ENCODE measurements around the gene KDM4C.

Gene KDM4C

DNA sequence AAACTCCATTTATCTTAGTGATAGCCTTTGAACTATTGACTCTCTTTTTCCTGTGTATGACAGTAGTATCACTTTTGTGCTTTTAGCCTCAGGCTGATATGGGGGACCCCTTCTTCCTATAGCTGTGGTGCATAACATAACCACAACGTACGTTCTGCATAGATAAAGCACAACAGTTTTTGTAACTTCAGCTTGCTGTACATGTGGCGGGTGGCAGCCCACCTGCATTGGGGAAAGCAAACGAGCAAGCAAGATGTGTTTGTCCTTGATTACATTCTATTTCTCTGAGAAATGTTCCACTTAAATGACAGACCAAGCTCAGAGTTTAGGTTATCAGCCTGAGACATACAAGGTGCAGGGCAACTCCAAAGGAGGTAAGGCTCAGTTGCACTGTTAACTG, 309.4 kb downstream of the KDM4C start:
- no peak for DNase-seq

DNA sequence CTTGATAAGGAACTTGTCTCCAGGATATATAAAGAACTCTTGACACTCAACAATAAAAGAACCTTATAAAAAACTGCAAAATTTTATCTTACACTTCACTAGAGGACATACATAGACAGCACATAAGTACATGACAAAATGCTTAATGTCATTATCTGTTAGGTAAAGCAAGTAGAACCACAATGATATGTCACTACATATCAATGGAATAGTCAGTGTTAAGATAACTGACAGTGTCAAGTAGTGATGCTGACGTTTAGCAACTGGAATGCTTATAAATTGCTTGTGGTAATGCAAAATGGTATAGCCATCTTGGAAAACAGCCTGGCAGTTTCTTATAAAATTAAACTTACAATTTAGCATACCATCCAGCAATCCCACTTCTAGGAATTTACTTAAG, 314.1 kb downstream of the KDM4C start:
- no peak for DNase-seq

DNA sequence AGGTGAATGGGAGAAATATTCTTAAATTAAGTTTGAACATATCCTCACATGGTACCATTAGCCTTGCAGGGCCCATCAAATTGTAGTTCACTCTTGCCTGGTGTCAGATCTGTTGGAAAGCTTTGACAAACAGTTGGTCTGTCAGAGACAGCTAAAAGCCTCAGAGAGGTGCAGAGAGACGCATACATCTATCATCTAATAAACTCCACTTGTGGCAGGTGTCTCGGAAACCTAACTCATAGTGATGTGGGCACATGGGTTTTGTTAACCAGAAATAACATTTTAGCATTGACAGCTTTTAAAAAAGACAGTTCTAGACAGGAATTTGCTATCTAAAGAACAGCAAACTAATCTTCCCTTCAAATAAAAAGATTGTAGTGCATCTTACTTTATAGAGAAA, 315.9 kb downstream of the KDM4C start:
- no peak for DNase-seq

GRCh38 chr9:7075154-7075553, 317.4 kb downstream of the KDM4C start:
- DNase-seq, result no peak

DNA sequence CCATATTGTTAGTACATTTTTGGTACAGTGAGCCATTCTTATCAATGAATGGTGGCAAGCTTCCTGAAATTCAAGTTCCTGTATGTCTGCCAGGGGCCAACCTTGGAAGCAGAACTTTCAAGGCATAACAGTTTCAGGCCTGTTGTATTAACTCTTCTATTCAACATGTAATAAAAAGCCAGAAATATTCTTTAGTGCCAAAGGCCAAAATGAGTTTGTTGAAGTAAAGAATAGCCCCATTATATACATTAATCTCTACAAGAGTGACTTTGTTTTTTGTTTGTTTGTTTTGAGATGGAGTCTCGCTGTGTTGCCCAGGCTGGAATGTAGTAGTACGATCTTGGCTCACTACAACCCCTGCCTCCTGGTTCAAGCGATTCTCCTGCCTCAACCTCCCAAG, 321.3 kb downstream of the KDM4C start:
- no peak for DNase-seq

DNA sequence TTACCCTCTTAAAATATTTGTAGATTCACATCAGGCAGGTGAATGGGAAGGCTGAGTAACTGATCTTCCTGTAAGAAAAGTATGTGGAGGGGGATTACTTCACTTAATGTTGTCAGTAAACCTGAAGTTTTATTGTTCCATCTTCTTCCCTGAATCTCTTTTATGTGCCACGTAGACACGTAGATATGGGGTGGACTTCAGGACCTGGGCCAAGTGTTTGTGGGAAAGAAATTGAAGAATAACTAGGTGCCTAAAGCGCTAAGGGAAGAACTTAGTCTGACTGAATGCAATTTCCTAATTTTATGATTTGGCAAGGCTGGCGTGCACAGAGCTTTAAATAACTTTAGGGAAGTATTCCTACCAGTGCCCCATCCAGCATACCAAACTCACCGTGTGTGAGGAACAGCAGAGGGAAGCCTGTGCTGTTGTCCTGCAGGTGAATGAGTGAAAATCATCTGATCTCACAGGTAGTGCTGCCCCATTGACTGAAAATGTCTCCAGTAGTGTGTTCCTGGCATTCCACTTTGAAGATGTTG, 323.4 kb downstream of the KDM4C start:
- no peak for DNase-seq

- DNase-seq, result no peak
Observed at GRCh38 chr9:7083192-7083591, 325.4 kb downstream of the KDM4C start.

DNA sequence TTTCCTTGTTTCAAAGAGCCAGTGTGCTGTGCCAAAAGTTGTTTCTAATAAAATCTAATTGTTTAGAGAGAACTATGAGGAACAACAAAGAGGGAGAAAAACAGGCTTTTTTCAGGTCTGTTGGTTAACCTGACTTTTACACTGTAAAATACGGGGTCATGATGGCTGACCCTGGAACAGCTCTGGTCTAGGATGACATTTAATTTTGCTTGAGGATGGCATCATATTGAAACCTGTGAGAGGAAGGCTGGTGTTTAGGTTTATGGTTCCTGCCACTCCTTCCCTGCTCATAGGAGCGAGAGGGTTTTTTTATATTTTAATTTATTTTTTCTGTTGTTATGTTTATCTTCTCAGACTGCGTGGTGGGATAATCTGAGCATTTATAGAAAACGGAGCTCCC, 327.6 kb downstream of the KDM4C start:
- no peak for DNase-seq

DNA sequence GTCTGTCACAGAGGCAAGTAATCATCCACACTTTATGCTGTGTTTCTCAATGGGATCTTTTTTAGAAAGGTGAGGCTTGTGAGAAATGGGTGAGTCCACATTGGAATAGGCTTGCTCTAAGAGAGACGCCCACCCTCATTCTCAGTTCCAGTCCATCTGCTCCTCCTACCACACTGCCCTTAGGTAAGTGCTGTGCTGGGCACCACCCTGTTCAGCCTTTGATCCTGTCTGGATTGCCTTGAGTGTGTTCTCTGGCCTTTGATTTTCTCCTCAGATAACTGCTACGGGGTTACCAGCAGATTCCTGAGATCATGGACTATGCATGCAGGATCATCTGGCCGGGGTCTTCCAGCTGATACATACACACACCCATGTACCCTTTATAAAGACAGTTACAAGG, 328.6 kb downstream of the KDM4C start:
- no peak for DNase-seq

DNA sequence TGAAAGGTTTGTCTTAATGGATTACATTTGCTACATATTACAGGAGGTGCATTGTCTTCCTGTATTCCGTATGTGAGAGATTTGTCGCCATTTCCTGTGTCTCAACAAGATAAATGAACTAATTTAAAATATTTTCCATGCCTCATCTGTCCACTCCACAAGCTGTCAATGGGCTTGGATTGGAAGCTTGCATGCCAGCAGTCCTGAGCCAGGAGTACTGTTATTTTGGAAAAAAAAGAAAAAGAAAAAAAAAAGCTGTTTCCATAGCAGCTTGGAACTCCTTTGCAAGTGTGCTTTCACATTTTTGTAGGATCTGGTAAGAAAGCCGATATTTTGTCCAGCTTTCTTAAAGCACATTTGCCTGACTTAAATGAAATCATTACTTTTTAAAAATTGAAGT, 330.8 kb downstream of the KDM4C start:
- DNase-seq, result no peak

DNA sequence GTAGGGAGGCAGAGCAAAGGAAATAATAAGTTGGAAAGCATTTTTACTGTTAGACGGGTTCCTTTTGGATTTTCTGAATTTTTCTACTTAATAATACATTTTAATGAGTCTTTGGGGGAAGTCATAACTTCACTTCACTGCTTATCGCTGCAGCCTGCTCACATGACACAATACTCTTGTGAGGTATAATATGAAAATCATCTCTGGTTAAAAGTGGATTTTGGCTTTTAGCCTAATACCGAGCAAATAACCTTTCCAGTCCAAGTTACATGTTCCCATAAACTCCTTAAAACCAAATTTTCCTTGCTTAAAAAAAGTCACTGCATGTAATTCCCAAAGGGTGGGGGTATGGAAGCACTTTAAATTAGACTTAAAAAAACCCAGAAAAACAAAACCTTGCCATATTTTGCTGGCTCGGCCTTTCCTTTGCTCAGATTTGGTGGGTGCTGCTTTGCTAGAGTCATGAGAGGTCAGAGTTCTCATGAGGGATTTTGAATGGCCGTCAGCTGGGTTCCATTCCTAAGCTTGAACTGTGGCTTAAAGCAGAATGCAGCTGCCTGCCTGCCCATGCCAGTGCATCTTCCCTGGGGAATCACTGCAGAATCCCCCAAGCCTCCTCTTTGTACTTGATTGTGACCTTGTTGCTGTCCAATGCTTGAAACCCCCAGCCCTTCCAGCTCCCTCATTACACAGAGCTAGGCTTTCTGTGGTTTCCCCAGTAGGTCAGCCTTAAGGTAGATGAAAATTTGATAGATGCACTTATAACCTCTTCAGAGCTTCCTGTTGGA, 331.8 kb downstream of the KDM4C start:
- DNase-seq, result no peak

- DNase-seq, result no peak
Observed at GRCh38 chr9:7093040-7093439, 335.3 kb downstream of the KDM4C start.

GRCh38 chr9:7094052-7094451, 336.3 kb downstream of the KDM4C start:
- DNase-seq, result no peak

DNA sequence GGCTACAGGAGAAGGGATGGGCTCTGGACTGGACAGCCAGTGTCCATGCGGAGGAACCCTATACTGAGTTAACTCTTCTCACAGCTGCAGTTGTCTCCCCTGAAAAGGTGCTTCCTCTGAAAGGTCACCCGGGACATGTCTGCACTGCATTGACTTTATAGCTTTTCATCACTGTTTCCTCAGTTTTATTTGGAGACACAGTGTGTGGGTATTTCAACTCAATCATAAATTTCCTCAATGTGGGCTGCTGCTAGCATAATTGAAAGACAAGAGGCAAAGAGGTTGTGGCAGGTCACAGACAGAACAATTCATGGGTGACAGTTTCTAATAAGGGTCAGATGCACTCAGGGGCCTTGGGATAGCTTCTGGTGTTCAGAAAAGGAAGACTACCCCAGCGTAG, 336.8 kb downstream of the KDM4C start:
- DNase-seq, result no peak

DNA sequence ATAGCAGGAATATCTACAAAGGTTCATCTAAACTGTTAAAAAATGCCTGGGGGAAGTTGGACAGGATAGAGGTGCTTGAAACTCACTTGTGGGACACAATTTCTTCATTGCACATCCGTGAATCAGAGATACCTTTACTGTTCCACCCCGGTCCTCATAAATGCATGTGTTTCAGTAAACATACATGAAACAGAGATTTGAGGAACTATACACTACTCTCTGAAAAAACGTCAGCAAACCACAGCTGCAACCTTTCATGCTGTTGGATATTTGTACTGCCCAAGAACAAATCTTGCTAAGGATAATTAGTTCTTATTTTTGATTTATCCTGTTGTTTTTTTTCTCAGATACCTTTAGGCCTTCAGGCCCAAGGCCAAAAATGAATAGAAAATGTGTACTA, 337.3 kb downstream of the KDM4C start:
- no peak for DNase-seq

GRCh38 chr9:7097040-7097715, 339.4 kb downstream of the KDM4C start:
- no peak for DNase-seq

- no peak for DNase-seq
Observed at GRCh38 chr9:7097785-7098752, 340.3 kb downstream of the KDM4C start.

DNA sequence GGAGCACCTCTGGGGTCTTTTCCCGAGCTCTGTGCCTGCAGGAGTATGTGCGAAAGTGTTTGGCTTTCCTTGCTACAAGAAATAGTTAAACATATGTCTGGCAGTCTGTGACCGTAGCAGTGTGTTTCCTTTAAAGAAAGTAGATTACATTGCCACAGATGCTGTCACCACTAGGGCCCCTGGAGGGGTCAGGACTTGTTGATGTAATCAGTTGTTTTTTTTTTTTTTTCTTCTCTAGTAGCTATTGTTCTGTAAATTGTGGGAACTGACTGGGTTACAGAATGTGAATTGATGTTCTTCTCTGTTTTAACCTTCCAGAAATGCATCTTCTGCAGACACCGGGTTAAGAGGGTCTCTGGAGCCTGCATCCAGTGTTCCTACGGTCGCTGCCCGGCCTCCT, 345.6 kb downstream of the KDM4C start:
- DNase-seq, result no peak

DNA sequence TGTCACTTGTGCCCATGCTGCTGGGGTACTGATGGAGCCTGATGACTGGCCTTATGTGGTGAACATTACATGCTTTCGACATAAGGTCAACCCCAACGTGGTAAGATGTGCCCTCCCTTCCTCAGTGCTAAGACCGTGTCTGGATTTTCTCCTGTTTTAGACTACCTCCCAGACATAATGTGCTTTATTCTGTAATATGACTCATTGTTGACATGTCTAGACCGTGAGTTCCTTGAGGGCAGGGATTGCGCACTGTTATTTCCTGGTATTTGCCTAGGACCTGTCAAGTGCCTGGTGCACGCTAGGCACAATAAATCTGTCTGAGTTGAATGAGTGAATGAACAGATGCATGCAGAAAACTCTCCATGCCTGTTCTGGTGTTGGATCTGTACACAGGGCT, 346.0 kb downstream of the KDM4C start:
- no peak for DNase-seq

- no peak for DNase-seq
Observed at GRCh38 chr9:7104625-7105024, 346.9 kb downstream of the KDM4C start.

- DNase-seq, result no peak
Observed at GRCh38 chr9:7105095-7105494, 347.3 kb downstream of the KDM4C start.

- no peak for DNase-seq
Observed at GRCh38 chr9:7108936-7109335, 351.2 kb downstream of the KDM4C start.

GRCh38 chr9:7111413-7111812, 353.6 kb downstream of the KDM4C start:
- DNase-seq, result no peak

Measured in CD4-positive, alpha-beta T cell treated with Interleukin-17A for 4 hours (primary cell).